Hepatic stellate cell (primary cell): ENCODE measurements around the gene TBCD.
"Not testable (repeated sequence)": the region's sequence is repeated elsewhere in the genome, so short reads cannot be mapped to it uniquely, and the experiment has no call there.

ENCODE experiments used
- DNase-seq: peaks from one replicate; pipeline ENCODE4 v3.0.0; 2011; ENCODE audit warnings: low spot score

Gene TBCD

GRCh38 chr17:82767041-82767754, 15.3 kb downstream of the TBCD start:
- peak; percentile 41 for DNase-seq

- no peak for DNase-seq
Observed at GRCh38 chr17:82769041-82769440, 17.2 kb downstream of the TBCD start.

- peak; percentile 79 for DNase-seq
Observed at GRCh38 chr17:82772026-82772425, 20.2 kb downstream of the TBCD start.

- DNase-seq = not testable (repeated sequence)
Observed at GRCh38 chr17:82774456-82774855, 22.6 kb downstream of the TBCD start.

GRCh38 chr17:82775001-82775823, 23.3 kb downstream of the TBCD start:
- peak; percentile 80 for DNase-seq

GRCh38 chr17:82776454-82776853, 24.6 kb downstream of the TBCD start:
- no peak for DNase-seq

GRCh38 chr17:82777778-82778375, 26.0 kb downstream of the TBCD start:
- not testable (repeated sequence) for DNase-seq

- no peak for DNase-seq
Observed at GRCh38 chr17:82779541-82779940, 27.7 kb downstream of the TBCD start.

- DNase-seq = no peak
Observed at GRCh38 chr17:82780195-82780594, 28.3 kb downstream of the TBCD start.

- DNase-seq = no peak
Observed at GRCh38 chr17:82780971-82781893, 29.4 kb downstream of the TBCD start.

- DNase-seq = peak; percentile 97
Observed at GRCh38 chr17:82781894-82782274, 30.0 kb downstream of the TBCD start.

- no peak for DNase-seq
Observed at GRCh38 chr17:82782657-82783207, 30.9 kb downstream of the TBCD start.

- DNase-seq = no peak
Observed at GRCh38 chr17:82783498-82783897, 31.6 kb downstream of the TBCD start.

- DNase-seq = not testable (repeated sequence)
Observed at GRCh38 chr17:82785581-82785980, 33.7 kb downstream of the TBCD start.

GRCh38 chr17:82786427-82786826, 34.6 kb downstream of the TBCD start:
- no peak for DNase-seq

- no peak for DNase-seq
Observed at GRCh38 chr17:82787081-82787848, 35.4 kb downstream of the TBCD start.

- no peak for DNase-seq
Observed at GRCh38 chr17:82788206-82789001, 36.5 kb downstream of the TBCD start.

- DNase-seq = no peak
Observed at GRCh38 chr17:82789051-82789592, 37.3 kb downstream of the TBCD start.

GRCh38 chr17:82789806-82790205, 37.9 kb downstream of the TBCD start:
- no peak for DNase-seq

GRCh38 chr17:82790391-82790790, 38.5 kb downstream of the TBCD start:
- DNase-seq = no peak
